K562 (cell line): ENCODE results near the gene DNMT1. TPM values are rescaled to one million over a fixed set of nuclear protein-coding genes. Genes with fewer than 3 reads are reported as not detected.
A peak's percentile ranks its signal among the peaks of the same experiment; 100 is the strongest.

ENCODE experiments used
- ARHGAP35 ChIP-seq: fragments of 450-650 bp; IDR thresholded peaks from 2 replicates; pipeline ENCODE4 v1.6.1; 2018; ENCODE audit not compliant: partially characterized antibody
- ERF ChIP-seq: fragments of 450-650 bp; formaldehyde crosslinking; IDR thresholded peaks from 2 replicates; pipeline ENCODE4 v1.4.0; 2020; ENCODE audit warnings: mild to moderate bottlenecking, mixed read lengths
- HDAC3 ChIP-seq: fragments of 450-650 bp; IDR thresholded peaks from 2 replicates; pipeline ENCODE4 v1.6.1; 2018; ENCODE audit warnings: borderline replicate concordance, mild to moderate bottlenecking, moderate library complexity; ENCODE audit not compliant: partially characterized antibody
- MLX ChIP-seq, 2 experiments: fragments of 450-650 bp in 1 of 2; sonication (generic) in 1 of 2; formaldehyde crosslinking; conservative IDR thresholded peaks; 2 replicates each; pipeline versions ENCODE4 v1.4.0 to v1.8.1; 2020 to 2022; ENCODE audit warnings: mild to moderate bottlenecking in 1 of 2, missing genetic modification reagents in 1 of 2
- PML ChIP-seq: IDR thresholded peaks from 2 replicates; pipeline ENCODE4 v1.6.1; 2012; ENCODE audit warnings: low read length, inconsistent platforms
- POLR2AphosphoS5 ChIP-seq: IDR thresholded peaks from 2 replicates; pipeline ENCODE4 v1.6.1; 2011; ENCODE audit warnings: mild to moderate bottlenecking, low read depth, low read length, moderate library complexity; ENCODE audit not compliant: control insufficient read depth, insufficient read depth
- PRPF4 ChIP-seq: fragments of 200-400 bp; formaldehyde crosslinking; IDR thresholded peaks from one replicate; pipeline ENCODE4 v1.6.1; 2017; ENCODE audit warnings: low read length, low read depth, mild to moderate bottlenecking; ENCODE audit not compliant: insufficient read depth, poor library complexity, severe bottlenecking
- RBM17 ChIP-seq: fragments of 200-400 bp; formaldehyde crosslinking; IDR thresholded peaks from 2 replicates; pipeline ENCODE4 v1.6.1; 2017; ENCODE audit warnings: low read depth, mild to moderate bottlenecking, low read length, borderline replicate concordance
- SMARCB1 ChIP-seq: IDR thresholded peaks from 2 replicates; pipeline ENCODE4 v1.6.1; 2011; ENCODE audit warnings: improper control_type of control experiment, low read depth; ENCODE audit not compliant: insufficient read length
- SRSF1 ChIP-seq: fragments of 200-400 bp; formaldehyde crosslinking; IDR thresholded peaks from 2 replicates; pipeline ENCODE4 v1.6.1; 2017; ENCODE audit warnings: mild to moderate bottlenecking, low read depth, low read length, moderate library complexity
- TBL1XR1 ChIP-seq, 2 experiments: IDR thresholded peaks; 2 replicates each; pipeline ENCODE4 v1.6.1; 2012; ENCODE audit warnings: improper control_type of control experiment in 2 of 2, low read length in 2 of 2, mild to moderate bottlenecking in 1 of 2
- ZBTB26 ChIP-seq: fragments of 450-650 bp; formaldehyde crosslinking; IDR thresholded peaks from 2 replicates; pipeline ENCODE4 v1.4.0; 2022; ENCODE audit warnings: missing genetic modification characterization
- ZBTB43 ChIP-seq: sonication (generic); formaldehyde crosslinking; IDR thresholded peaks from 2 replicates; pipeline ENCODE4 v1.8.0; 2023; ENCODE audit warnings: mild to moderate bottlenecking, missing genetic modification reagents
- ZNF239 ChIP-seq: fragments of 250-450 bp; sonication (Bioruptor Pico); IDR thresholded peaks from 2 replicates; pipeline ENCODE4 v1.4.0; 2020; ENCODE audit warnings: mild to moderate bottlenecking
- ZNF740 ChIP-seq, 3 experiments: fragments of 200-800 bp in 1 of 3; sonication (Bioruptor generic) in 1 of 3; sonication (generic) in 1 of 3; formaldehyde crosslinking in 1 of 3; IDR thresholded peaks; 2 replicates each; pipeline versions ENCODE4 v1.6.1 to v1.8.0; 2016 to 2022; ENCODE audit warnings: mild to moderate bottlenecking in 2 of 3, missing compliant biosample characterization in 2 of 3, missing genetic modification characterization in 2 of 3, missing genetic modification reagents in 1 of 3
- ZNF830 ChIP-seq: fragments of 250-450 bp; sonication (Bioruptor Pico); IDR thresholded peaks from 2 replicates; pipeline ENCODE4 v1.5.0; 2021; ENCODE audit warnings: mild to moderate bottlenecking
- polyA plus RNA-seq, 8 experiments: library from polyadenylated mRNA; depleted of rRNA in 4 of 8; stranded (reverse) in 5 of 8; unstranded in 3 of 8; fragments of >200 nt; fragmentation: Nextera tagmentation in 2 of 8; fragmentation: Illumina TruSeq in 1 of 8; extraction: Ambion mirVana in 2 of 8; extraction: Trizol in 1 of 8; gene quantifications; 2 replicates each; pipeline versions ENCODE4 v1.2.1 to v1.2.3, GENCODE V29; 2011 to 2014; ENCODE audit warnings: inconsistent platforms in 1 of 8, missing spikeins in 1 of 8
- total RNA-seq, 7 experiments: library from RNA; depleted of rRNA in 6 of 7; stranded (reverse); fragments of >200 nt in 6 of 7; fragmentation: Illumina TruSeq in 2 of 7; extraction: Trizol in 2 of 7; gene quantifications; 2 replicates each; pipeline versions ENCODE4 v1.2.1 to v1.2.3, GENCODE V29; 2011 to 2021; ENCODE audit warnings: low replicate concordance in 1 of 7
- TF ChIP-seq, protein P1 (sequence below), 2 experiments: fragments of 150-350 bp in 1 of 2; IDR thresholded peaks; 2 replicates each; pipeline ENCODE4 v1.6.1; 2012 to 2016; ENCODE audit warnings: low read depth in 2 of 2, low read length in 2 of 2, mild to moderate bottlenecking in 1 of 2, moderate library complexity in 1 of 2

DNMT1 gene
- total and polyA plus RNA-seq, 9 of the 15 experiments (the other 6 are each of a cell fraction or from before 2014, with no cell fraction given) = 80.1 to 271 (median 121) TPM

GRCh38 chr19:10112895-10113591 is 81.7 kb downstream of the DNMT1 start (continued):
- TF ChIP-seq POLR2AphosphoS5 (no peak), ZNF740 (CRISPR knock-in tag; IDR thresholded peaks at IDR 0.05) (0 out of 2 replicates have a peak, but pooled peaks have one; percentile 12), ZNF740 (tag; IDR thresholded peaks at IDR 0.05) (no peak), ZBTB26 (0 out of 2 replicates have a peak, but pooled peaks have one; percentile 43), MLX (CRISPR knock-in tag; conservative IDR thresholded peaks at IDR 0.05) (0 out of 4 replicates have a peak, but pooled peaks of 1 of the 2 experiments have one; percentile 61), ZBTB43 (no peak), HDAC3 (no peak), TBL1XR1 (IDR thresholded peaks at IDR 0.05; ENCODE audit: low read length in 2 of 2) (peak in 1 of 2 experiments; percentile 64; a peak in 2 of 4 replicates), ZNF830 (CRISPR knock-in tag) (peak; percentile 76; the same call in 1 of the 2 replicates), PRPF4 (peak; percentile 22), SRSF1 (no peak), SMARCB1 (no peak), PML (0 out of 2 replicates have a peak, but pooled peaks have one; percentile 12), RBM17 (no peak), ERF (CRISPR knock-in tag) (peak; percentile 94; the same call in 1 of the 2 replicates), ZNF239 (no peak), ARHGAP35 (no peak)
- TF ChIP-seq, protein P1, sequence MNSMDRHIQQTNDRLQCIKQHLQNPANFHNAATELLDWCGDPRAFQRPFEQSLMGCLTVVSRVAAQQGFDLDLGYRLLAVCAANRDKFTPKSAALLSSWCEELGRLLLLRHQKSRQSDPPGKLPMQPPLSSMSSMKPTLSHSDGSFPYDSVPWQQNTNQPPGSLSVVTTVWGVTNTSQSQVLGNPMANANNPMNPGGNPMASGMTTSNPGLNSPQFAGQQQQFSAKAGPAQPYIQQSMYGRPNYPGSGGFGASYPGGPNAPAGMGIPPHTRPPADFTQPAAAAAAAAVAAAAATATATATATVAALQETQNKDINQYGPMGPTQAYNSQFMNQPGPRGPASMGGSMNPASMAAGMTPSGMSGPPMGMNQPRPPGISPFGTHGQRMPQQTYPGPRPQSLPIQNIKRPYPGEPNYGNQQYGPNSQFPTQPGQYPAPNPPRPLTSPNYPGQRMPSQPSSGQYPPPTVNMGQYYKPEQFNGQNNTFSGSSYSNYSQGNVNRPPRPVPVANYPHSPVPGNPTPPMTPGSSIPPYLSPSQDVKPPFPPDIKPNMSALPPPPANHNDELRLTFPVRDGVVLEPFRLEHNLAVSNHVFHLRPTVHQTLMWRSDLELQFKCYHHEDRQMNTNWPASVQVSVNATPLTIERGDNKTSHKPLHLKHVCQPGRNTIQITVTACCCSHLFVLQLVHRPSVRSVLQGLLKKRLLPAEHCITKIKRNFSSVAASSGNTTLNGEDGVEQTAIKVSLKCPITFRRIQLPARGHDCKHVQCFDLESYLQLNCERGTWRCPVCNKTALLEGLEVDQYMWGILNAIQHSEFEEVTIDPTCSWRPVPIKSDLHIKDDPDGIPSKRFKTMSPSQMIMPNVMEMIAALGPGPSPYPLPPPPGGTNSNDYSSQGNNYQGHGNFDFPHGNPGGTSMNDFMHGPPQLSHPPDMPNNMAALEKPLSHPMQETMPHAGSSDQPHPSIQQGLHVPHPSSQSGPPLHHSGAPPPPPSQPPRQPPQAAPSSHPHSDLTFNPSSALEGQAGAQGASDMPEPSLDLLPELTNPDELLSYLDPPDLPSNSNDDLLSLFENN (IDR thresholded peaks at IDR 0.05; ENCODE audit: low read depth in 2 of 2, low read length in 2 of 2) = no peak
